WI38 (cell line): ENCODE measurements around the gene FAM193A.
"Not testable (repeated sequence)": the region's sequence is repeated elsewhere in the genome, so short reads cannot be mapped to it uniquely, and the experiment has no call there.

Source experiments
- H3K4me3 ChIP-seq: 2 replicates; pipeline ENCODE4 v1.5.1; 2011; ENCODE audit warnings: low read depth, mild to moderate bottlenecking, control low read depth, low read length
- CTCF ChIP-seq: IDR thresholded peaks from 2 replicates; pipeline ENCODE4 v1.5.1; 2012; ENCODE audit warnings: low read depth, mild to moderate bottlenecking, control low read depth, low read length

Gene FAM193A

GRCh38 chr4:2583092-2583491, 46.6 kb downstream of the FAM193A start:
- no peak overlapping the region for H3K4me3 ChIP-seq
- no peak for TF ChIP-seq CTCF

- no peak overlapping the region for H3K4me3 ChIP-seq
- TF ChIP-seq CTCF: no peak
Observed at GRCh38 chr4:2583517-2583916, 47.1 kb downstream of the FAM193A start.

- H3K4me3 ChIP-seq: no peak overlapping the region
- no peak for TF ChIP-seq CTCF
Observed at GRCh38 chr4:2586502-2586901, 50.1 kb downstream of the FAM193A start.

GRCh38 chr4:2587213-2587823, 50.9 kb downstream of the FAM193A start:
- no peak for TF ChIP-seq CTCF
- H3K4me3 ChIP-seq: no peak overlapping the region

GRCh38 chr4:2588259-2588658, 51.8 kb downstream of the FAM193A start:
- no peak overlapping the region for H3K4me3 ChIP-seq
- no peak for TF ChIP-seq CTCF

- no peak overlapping the region for H3K4me3 ChIP-seq
- TF ChIP-seq CTCF: no peak
Observed at GRCh38 chr4:2591189-2591588, 54.7 kb downstream of the FAM193A start.

GRCh38 chr4:2592014-2592413, 55.6 kb downstream of the FAM193A start:
- not testable (repeated sequence) for H3K4me3 ChIP-seq

- TF ChIP-seq CTCF: no peak
- H3K4me3 ChIP-seq: no peak overlapping the region
Observed at GRCh38 chr4:2592572-2592971, 56.1 kb downstream of the FAM193A start.
